Keratinocyte (primary cell): ENCODE measurements around the gene ZNF365. TPM values are rescaled to one million over a fixed set of nuclear protein-coding genes. Genes with fewer than 3 reads are reported as not detected.

Experiments
- DNase-seq: peaks from one replicate; pipeline ENCODE4 v3.0.0-alpha.2; 2011; ENCODE audit warnings: low read depth, missing footprints, low spot score
- FAIRE-seq: peaks from 2 replicates; lab custom pipeline; 2011; peaks lifted over from hg19 to GRCh38; lab: Jason Lieb, UNC
- H2AFZ ChIP-seq: 2 replicates; pipeline ENCODE4 v1.6.0; 2012; ENCODE audit warnings: low read length, control low read depth, inconsistent platforms; ENCODE audit not compliant: control insufficient read depth
- H3K27ac ChIP-seq: 2 replicates; pipeline ENCODE4 v1.5.1; 2011; ENCODE audit warnings: low read length; ENCODE audit not compliant: control insufficient read depth, insufficient read depth
- H3K27me3 ChIP-seq: 3 replicates; pipeline ENCODE4 v1.6.0; 2011; ENCODE audit warnings: low read length; ENCODE audit not compliant: control insufficient read depth, insufficient read depth; ENCODE audit errors: extremely low read depth
- H3K36me3 ChIP-seq, 2 experiments: 2 replicates in 1 of 2; 3 replicates in 1 of 2; pipeline ENCODE4 v1.5.1; 2011; ENCODE audit warnings: low read length in 2 of 2, mild to moderate bottlenecking in 1 of 2; ENCODE audit not compliant: control insufficient read depth in 2 of 2, insufficient read depth in 2 of 2; ENCODE audit errors: extremely low read depth in 1 of 2
- H3K4me1 ChIP-seq: 3 replicates; pipeline ENCODE4 v1.5.1; 2011; ENCODE audit warnings: low read length; ENCODE audit not compliant: control insufficient read depth, insufficient read depth; ENCODE audit errors: extremely low read depth
- H3K4me2 ChIP-seq: 3 replicates; pipeline ENCODE4 v1.6.0; 2011; ENCODE audit warnings: low read depth, low read length; ENCODE audit not compliant: control insufficient read depth, insufficient read depth; ENCODE audit errors: extremely low read depth
- H3K4me3 ChIP-seq, 3 experiments: fragments of 200-600 bp in 1 of 3; sonication (generic) in 1 of 3; 2 replicates in 2 of 3; 3 replicates in 1 of 3; pipeline ENCODE4 v1.5.1; 2011 to 2016; ENCODE audit warnings: low read length in 3 of 3, mild to moderate bottlenecking in 3 of 3, control low read depth in 2 of 3, inconsistent platforms in 1 of 3, low read depth in 1 of 3, mixed read lengths in 1 of 3, mixed run types in 1 of 3, moderate library complexity in 1 of 3; ENCODE audit not compliant: control insufficient read depth in 2 of 3, insufficient read depth in 2 of 3; ENCODE audit errors: extremely low read depth in 1 of 3
- H3K79me2 ChIP-seq: 2 replicates; pipeline ENCODE4 v1.6.0; 2012; ENCODE audit warnings: low read length; ENCODE audit not compliant: control insufficient read depth, insufficient read depth
- H3K9ac ChIP-seq: 3 replicates; pipeline ENCODE4 v1.6.0; 2011; ENCODE audit warnings: low read length; ENCODE audit not compliant: control insufficient read depth, insufficient read depth; ENCODE audit errors: extremely low read depth
- H3K9me1 ChIP-seq: 3 replicates; pipeline ENCODE4 v1.6.0; 2011; ENCODE audit warnings: low read length; ENCODE audit not compliant: control insufficient read depth, insufficient read depth; ENCODE audit errors: extremely low read depth
- H3K9me3 ChIP-seq: 2 replicates; pipeline ENCODE4 v1.5.1; 2012; ENCODE audit warnings: low read depth, low read length; ENCODE audit not compliant: control insufficient read depth
- H4K20me1 ChIP-seq: 3 replicates; pipeline ENCODE4 v1.6.0; 2011; ENCODE audit warnings: low read length; ENCODE audit not compliant: control insufficient read depth, insufficient read depth; ENCODE audit errors: extremely low read depth
- CTCF ChIP-seq, 3 experiments: IDR thresholded peaks in 1 of 3; conservative IDR thresholded peaks in 1 of 3; optimal IDR thresholded peaks in 1 of 3; 2 replicates in 2 of 3; 3 replicates in 1 of 3; pipeline versions ENCODE3 to v1.5.1; 2011; ENCODE audit warnings: low read length in 3 of 3, mild to moderate bottlenecking in 3 of 3, moderate library complexity in 2 of 3, control low read depth in 1 of 3, inconsistent platforms in 1 of 3; ENCODE audit not compliant: insufficient read depth in 2 of 3; ENCODE audit errors: extremely low read depth in 1 of 3
- EZH2 ChIP-seq: IDR thresholded peaks from one replicate; pipeline ENCODE4 v1.6.1; 2012; ENCODE audit warnings: inconsistent platforms, mild to moderate bottlenecking, low read length, moderate library complexity
- dilution Hi-C: fragments of 300-500 bp; cut with MboI; formaldehyde crosslinking; loops from one replicate; pipeline ENCODE4 v1.7.0; 2020; ENCODE audit warnings: low sequenced_read_pairs; ENCODE audit not compliant: extremely low pct_ligation_motif_present
- polyA plus RNA-seq, 5 experiments: library from polyadenylated mRNA; depleted of rRNA in 3 of 5; stranded (reverse) in 3 of 5; stranded (forward) in 1 of 5; unstranded in 1 of 5; fragments of >200 nt; gene quantifications; 1 replicate in 1 of 5; 2 replicates in 3 of 5; 3 replicates in 1 of 5; pipeline versions ENCODE4 v1.2.1 to v1.2.3, GENCODE V29; 2011 to 2012; ENCODE audit warnings: missing spikeins in 2 of 5, low read depth in 1 of 5, low replicate concordance in 1 of 5

ZNF365 gene
- polyA plus RNA-seq, 1 donor (not counting 4 experiments of a cell fraction or from before 2014, with no cell fraction given): 15.9 TPM

GRCh38 chr10:62413048-62413447, 38.9 kb downstream of the ZNF365 start:
- DNase-seq (no peak), FAIRE-seq (no peak)
- dilution Hi-C loops: no loop called here
- Histone ChIP-seq H3K27me3 (no peaks in the 10 kb centered on the region), H2AFZ (no peak overlapping the region), H3K9me3 (no peaks in the 10 kb centered on the region), H3K4me1 (no peaks in the 10 kb centered on the region), H3K4me2 (no peak overlapping the region), H3K4me3 (no peak overlapping the region), H3K9ac (no peak overlapping the region), H3K27ac (no peak overlapping the region), H3K9me1 (no peaks in the 10 kb centered on the region), H4K20me1 (no peaks in the 10 kb centered on the region), H3K79me2 (no peaks in the 10 kb centered on the region), H3K36me3 (no peaks in the 10 kb centered on the region)
- no peak for TF ChIP-seq CTCF (optimal IDR thresholded peaks at IDR 0.05 in 1 of 3, IDR thresholded peaks at IDR 0.05 in 1 of 3, conservative IDR thresholded peaks at IDR 0.05 in 1 of 3; ENCODE audit: extremely low read depth in 1 of 3, insufficient read depth in 2 of 3, low read length in 3 of 3)
- TF ChIP-seq EZH2: no peak

- Histone ChIP-seq H3K27ac (no peak overlapping the region), H3K4me3 (no peak overlapping the region), H2AFZ (no peak overlapping the region), H3K4me1 (no peaks in the 10 kb centered on the region), H3K79me2 (no peaks in the 10 kb centered on the region), H3K4me2 (no peak overlapping the region), H3K9ac (no peak overlapping the region), H3K27me3 (no peaks in the 10 kb centered on the region), H3K9me1 (no peaks in the 10 kb centered on the region), H3K36me3 (no peaks in the 10 kb centered on the region), H3K9me3 (no peaks in the 10 kb centered on the region), H4K20me1 (no peaks in the 10 kb centered on the region)
- DNase-seq (no peak), FAIRE-seq (no peak)
- dilution Hi-C loops: no loop called here
- TF ChIP-seq CTCF (optimal IDR thresholded peaks at IDR 0.05 in 1 of 3, IDR thresholded peaks at IDR 0.05 in 1 of 3, conservative IDR thresholded peaks at IDR 0.05 in 1 of 3; ENCODE audit: extremely low read depth in 1 of 3, insufficient read depth in 2 of 3, low read length in 3 of 3) (no peak), EZH2 (no peak)
Observed at GRCh38 chr10:62413652-62414051, 39.5 kb downstream of the ZNF365 start.
